Loucy (cell line): ENCODE measurements around the gene GPM6B.

Experiments
- EZH2phosphoT487 ChIP-seq: fragments of 200-600 bp; IDR thresholded peaks from 2 replicates; pipeline ENCODE4 v1.6.1; 2018; ENCODE audit warnings: antibody characterized with exemption, mild to moderate bottlenecking, moderate library complexity, borderline replicate concordance
- TF ChIP-seq, protein P1 (sequence below): fragments of 200-600 bp; sonication (generic); conservative IDR thresholded peaks from 2 replicates; pipeline ENCODE4 v1.5.1; 2014; ENCODE audit warnings: mild to moderate bottlenecking, antibody characterized with exemption, low read length

DNA sequence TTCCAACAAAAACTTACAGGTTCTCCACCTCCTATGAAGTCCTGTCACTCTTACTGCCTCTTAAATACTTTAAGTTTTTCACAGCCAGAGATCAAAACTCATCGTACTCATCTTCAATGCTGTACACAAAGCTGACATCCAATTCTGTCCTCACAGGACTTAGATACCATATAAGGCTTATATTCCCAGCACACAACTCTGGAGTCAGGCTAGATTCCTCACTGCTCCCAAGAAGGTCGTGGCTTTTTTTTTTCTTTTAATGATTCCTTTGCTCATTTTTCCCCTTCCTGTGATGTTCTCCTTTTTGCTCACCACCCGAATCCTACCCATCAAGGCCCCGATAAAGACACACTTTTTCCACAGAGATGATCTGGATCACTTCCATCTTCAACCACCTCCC lies 83.4 kb downstream of the GPM6B start:
- TF ChIP-seq, protein P1, sequence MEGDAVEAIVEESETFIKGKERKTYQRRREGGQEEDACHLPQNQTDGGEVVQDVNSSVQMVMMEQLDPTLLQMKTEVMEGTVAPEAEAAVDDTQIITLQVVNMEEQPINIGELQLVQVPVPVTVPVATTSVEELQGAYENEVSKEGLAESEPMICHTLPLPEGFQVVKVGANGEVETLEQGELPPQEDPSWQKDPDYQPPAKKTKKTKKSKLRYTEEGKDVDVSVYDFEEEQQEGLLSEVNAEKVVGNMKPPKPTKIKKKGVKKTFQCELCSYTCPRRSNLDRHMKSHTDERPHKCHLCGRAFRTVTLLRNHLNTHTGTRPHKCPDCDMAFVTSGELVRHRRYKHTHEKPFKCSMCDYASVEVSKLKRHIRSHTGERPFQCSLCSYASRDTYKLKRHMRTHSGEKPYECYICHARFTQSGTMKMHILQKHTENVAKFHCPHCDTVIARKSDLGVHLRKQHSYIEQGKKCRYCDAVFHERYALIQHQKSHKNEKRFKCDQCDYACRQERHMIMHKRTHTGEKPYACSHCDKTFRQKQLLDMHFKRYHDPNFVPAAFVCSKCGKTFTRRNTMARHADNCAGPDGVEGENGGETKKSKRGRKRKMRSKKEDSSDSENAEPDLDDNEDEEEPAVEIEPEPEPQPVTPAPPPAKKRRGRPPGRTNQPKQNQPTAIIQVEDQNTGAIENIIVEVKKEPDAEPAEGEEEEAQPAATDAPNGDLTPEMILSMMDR, result no peak
- no peak for TF ChIP-seq EZH2phosphoT487
